A549 treated with Mapracorat at 1 μM for 4 hours (cell line): ENCODE data around the gene ZNRF1. TPM values are rescaled to one million over a fixed set of nuclear protein-coding genes. Genes with fewer than 3 reads are reported as not detected.

Source experiments
- total RNA-seq: library from RNA; stranded (reverse); fragments of 200-300 nt; extraction: Qiagen RNA extraction; gene quantifications from 5 replicates; pipeline ENCODE4 v1.2.3, GENCODE V29; 2022

The ZNRF1 gene
- total RNA-seq, result 17.9 to 25.5 TPM (median 22.1 TPM) in 5 replicates

GRCh38 chr16:74998481-74999218 lies at the start of gene ZNRF1:
TSS of gene ZNRF1 (plus strand) at chr16:74999024. CDS start at chr16:74999672, 648 bp downstream.

GRCh38 chr16:74984529-74985296 lies 14.1 kb upstream of the ZNRF1 start, which contains the start of gene WDR59:
TSS of gene WDR59 (minus strand) at chr16:74985123. CDS start at chr16:74985017, 106 bp downstream.

GRCh38 chr16:75116081-75116910 lies 117.5 kb downstream of the ZNRF1 start, which contains the start of gene LDHD:
TSS of gene LDHD (minus strand) at chr16:75116780. CDS start at chr16:75116720, 60 bp downstream.

GRCh38 chr16:75148311-75149195 lies 149.7 kb downstream of the ZNRF1 start, which contains the start of gene ZFP1:
TSS of gene ZFP1 (plus strand) at chr16:75148524. CDS start at chr16:75152952, 4,428 bp downstream.

Other genes with a start within 250 kb of the ZNRF1 start
- 28.5 to 33.6 TPM (median 31.6 TPM) in 5 replicates for gene FA2H, start 224.2 kb upstream of the ZNRF1 start, total RNA-seq
- gene WDR59, start 13.9 kb upstream of the ZNRF1 start, total RNA-seq, result 21.1 to 32.2 TPM (median 29.8 TPM) in 5 replicates
- gene LDHD, start 117.8 kb downstream of the ZNRF1 start, total RNA-seq, result 0.55 to 1.0 TPM (median 0.82 TPM) in 5 replicates
- 9.4 to 16.9 TPM (median 10.4 TPM) in 5 replicates for gene ZFP1, start 149.5 kb downstream of the ZNRF1 start, total RNA-seq
- gene CTRB2, start 208.1 kb downstream of the ZNRF1 start, total RNA-seq, result not detected in 5 replicates
- not detected in 5 replicates for gene CTRB1, start 220.0 kb downstream of the ZNRF1 start, total RNA-seq